ENCODE data around the gene PCGF5.
"Not testable (repeated sequence)": the region's sequence is repeated elsewhere in the genome, so short reads cannot be mapped to it uniquely, and the experiment has no call there.

The PCGF5 gene

GRCh38 chr10:91323293-91323905 is 102.9 kb downstream of the PCGF5 start:
- not testable (repeated sequence) for DNase-seq (ENCODE audit: low read depth, low spot score)

GRCh38 chr10:91328320-91328984 is 108.0 kb downstream of the PCGF5 start:
- DNase-seq (ENCODE audit: low read depth, low spot score): no peak
